H9 (cell line): ENCODE results near the gene ZNF784. TPM values are rescaled to one million over a fixed set of nuclear protein-coding genes. Genes with fewer than 3 reads are reported as not detected.

Source experiments
- DNase-seq: peaks from one replicate; pipeline ENCODE4 v3.0.0-alpha.2; 2017
- H2AFZ ChIP-seq: one replicate; pipeline ENCODE4 v1.6.1; 2013; ENCODE audit warnings: mild to moderate bottlenecking, low read length, control low read depth, moderate library complexity
- H2AK5ac ChIP-seq: 2 replicates; pipeline ENCODE4 v1.6.1; 2013; ENCODE audit warnings: low read length, control low read depth, mixed read lengths; ENCODE audit not compliant: insufficient read length
- H2BK120ac ChIP-seq: one replicate; pipeline ENCODE4 v1.6.1; 2013; ENCODE audit warnings: low read depth, mild to moderate bottlenecking, low read length, control low read depth, inconsistent platforms; ENCODE audit not compliant: poor library complexity, severe bottlenecking
- H2BK12ac ChIP-seq: 2 replicates; pipeline ENCODE4 v1.6.1; 2013; ENCODE audit warnings: low read length, control low read depth, mixed read lengths, low read depth; ENCODE audit not compliant: insufficient read length
- H2BK15ac ChIP-seq: 2 replicates; pipeline ENCODE4 v1.6.1; 2013; ENCODE audit warnings: low read depth, low read length, control low read depth
- H2BK20ac ChIP-seq: one replicate; pipeline ENCODE4 v1.6.1; 2013; ENCODE audit warnings: low read depth, mild to moderate bottlenecking, low read length, control low read depth, inconsistent platforms; ENCODE audit not compliant: poor library complexity, severe bottlenecking
- H2BK5ac ChIP-seq: 2 replicates; pipeline ENCODE4 v1.6.1; 2013; ENCODE audit warnings: low read length, control low read depth, mixed read lengths; ENCODE audit not compliant: insufficient read length
- H3K14ac ChIP-seq: 2 replicates; pipeline ENCODE4 v1.6.1; 2013; ENCODE audit warnings: low read length, control low read depth; ENCODE audit not compliant: insufficient read depth
- H3K18ac ChIP-seq: 2 replicates; pipeline ENCODE4 v1.6.1; 2013; ENCODE audit warnings: low read depth, mild to moderate bottlenecking, mixed read lengths, low read length, control low read depth; ENCODE audit not compliant: insufficient read length
- H3K23ac ChIP-seq: 2 replicates; pipeline ENCODE4 v1.6.1; 2013; ENCODE audit warnings: low read length, control low read depth, mixed read lengths, low read depth; ENCODE audit not compliant: insufficient read length
- H3K23me2 ChIP-seq: 2 replicates; pipeline ENCODE4 v1.6.1; 2013; ENCODE audit warnings: low read depth, mild to moderate bottlenecking, mixed read lengths, low read length, control low read depth; ENCODE audit not compliant: insufficient read length, poor library complexity, severe bottlenecking
- H3K27ac ChIP-seq: 2 replicates; pipeline ENCODE4 v1.5.1; 2013; ENCODE audit warnings: low read length, control low read depth, mixed read lengths, low read depth; ENCODE audit not compliant: insufficient read length
- H3K27me3 ChIP-seq: 2 replicates; pipeline ENCODE4 v1.6.1; 2013; ENCODE audit warnings: low read length, control low read depth, inconsistent platforms; ENCODE audit not compliant: insufficient read depth
- H3K4ac ChIP-seq: 2 replicates; pipeline ENCODE4 v1.6.1; 2013; ENCODE audit warnings: low read depth, mild to moderate bottlenecking, control low read depth, inconsistent platforms, low read length, moderate library complexity
- H3K4me1 ChIP-seq: 2 replicates; pipeline ENCODE4 v1.6.1; 2013; ENCODE audit warnings: low read length, control low read depth, inconsistent platforms; ENCODE audit not compliant: insufficient read depth
- H3K4me2 ChIP-seq: 2 replicates; pipeline ENCODE4 v1.6.1; 2013; ENCODE audit warnings: low read length, control low read depth, mixed read lengths; ENCODE audit not compliant: insufficient read length, insufficient read depth
- H3K56ac ChIP-seq: 2 replicates; pipeline ENCODE4 v1.6.1; 2013; ENCODE audit warnings: low read depth, mild to moderate bottlenecking, mixed read lengths, low read length, control low read depth; ENCODE audit not compliant: insufficient read length
- H3K79me1 ChIP-seq: 2 replicates; pipeline ENCODE4 v1.6.1; 2013; ENCODE audit warnings: low read depth, mild to moderate bottlenecking, moderate library complexity, low read length, control low read depth, inconsistent platforms; ENCODE audit not compliant: insufficient read depth, poor library complexity, severe bottlenecking
- H3K79me2 ChIP-seq: 2 replicates; pipeline ENCODE4 v1.6.1; 2013; ENCODE audit warnings: low read length, control low read depth, inconsistent platforms; ENCODE audit not compliant: insufficient read depth
- H3K9ac ChIP-seq: 2 replicates; pipeline ENCODE4 v1.6.1; 2013; ENCODE audit warnings: low read length, control low read depth, mixed read lengths; ENCODE audit not compliant: insufficient read length; ENCODE audit errors: extremely low read depth
- H3K9me3 ChIP-seq: one replicate; pipeline ENCODE4 v1.6.1; 2013; ENCODE audit warnings: low read depth, low read length, inconsistent platforms; ENCODE audit not compliant: control insufficient read depth
- H3T11ph ChIP-seq: one replicate; pipeline ENCODE4 v1.6.1; 2013; ENCODE audit warnings: mild to moderate bottlenecking, low read length, control low read depth, inconsistent platforms
- H4K20me1 ChIP-seq: one replicate; pipeline ENCODE4 v1.6.1; 2013; ENCODE audit not compliant: control insufficient read depth, insufficient read length, insufficient read depth
- H4K5ac ChIP-seq: 2 replicates; pipeline ENCODE4 v1.6.1; 2013; ENCODE audit warnings: low read depth, mild to moderate bottlenecking, mixed read lengths, low read length, control low read depth; ENCODE audit not compliant: insufficient read length
- H4K8ac ChIP-seq: replicated peaks from 2 replicates; pipeline ENCODE4 v1.6.1; 2013; ENCODE audit warnings: low read length, control low read depth, mixed read lengths, low read depth; ENCODE audit not compliant: insufficient read length
- H4K91ac ChIP-seq: 2 replicates; pipeline ENCODE4 v1.6.1; 2013; ENCODE audit warnings: low read depth, mild to moderate bottlenecking, moderate library complexity, mixed read lengths, low read length, control low read depth; ENCODE audit not compliant: insufficient read length
- H3K27ac Mint-ChIP-seq, 3 experiments: 2 replicates in 2 of 3; 3 replicates in 1 of 3; pipeline ENCODE4 v1.8.0; 2020 to 2021; ENCODE audit warnings: mixed read lengths in 3 of 3, mild to moderate bottlenecking in 1 of 3, moderate library complexity in 1 of 3
- H3K27me3 Mint-ChIP-seq: 2 replicates; pipeline ENCODE4 v1.8.0; 2021; ENCODE audit warnings: low read depth, mild to moderate bottlenecking, moderate library complexity, mixed read lengths
- H3K36me3 Mint-ChIP-seq, 3 experiments: 2 replicates in 2 of 3; 3 replicates in 1 of 3; pipeline ENCODE4 v1.8.0; 2020 to 2021; ENCODE audit warnings: low read depth in 3 of 3, mixed read lengths in 3 of 3; ENCODE audit not compliant: insufficient read depth in 1 of 3
- H3K4me1 Mint-ChIP-seq, 2 experiments: 2 replicates each; pipeline ENCODE4 v1.8.0; 2020; ENCODE audit warnings: mixed read lengths in 2 of 2
- H3K4me3 Mint-ChIP-seq, 2 experiments: 2 replicates in 1 of 2; 3 replicates in 1 of 2; pipeline ENCODE4 v1.8.0; 2020 to 2021; ENCODE audit warnings: mild to moderate bottlenecking in 2 of 2, mixed read lengths in 2 of 2, moderate library complexity in 1 of 2
- H3K9me3 Mint-ChIP-seq, 2 experiments: 2 replicates in 1 of 2; 3 replicates in 1 of 2; pipeline ENCODE4 v1.8.0; 2020; ENCODE audit warnings: mild to moderate bottlenecking in 2 of 2, mixed read lengths in 2 of 2, moderate library complexity in 1 of 2
- WGBS: extraction: QIAGEN DNeasy Blood & Tissue Kit; methylation state at CpG from one replicate; pipeline ENCODE4 v1.1.7; 2013; ENCODE audit warnings: missing lambda C conversion rate, low lambda C conversion rate, mixed read lengths; ENCODE audit not compliant: insufficient read length; ENCODE audit errors: extremely low coverage; 5-methylcytosine and 5-hydroxymethylcytosine counted together
- total RNA-seq: library from RNA; stranded (reverse); gene quantifications from 2 replicates; pipeline ENCODE4 v1.2.1, GENCODE V29; 2021
- TF ChIP-seq, protein P1 (sequence below): fragments of 200-600 bp; sonication (generic); conservative IDR thresholded peaks from 3 replicates; pipeline ENCODE4 v1.8.0; 2021; ENCODE audit warnings: antibody characterized with exemption, mild to moderate bottlenecking

The ZNF784 gene
- total RNA-seq, 1 experiment from 2014 or later, result 10.7 TPM

- H3K36me3 Mint-ChIP-seq, result peaks cover 6 to 15% (median 10%) of the 10 kb centered on the region in 3 experiments
- no peak overlapping the region for H3K4ac ChIP-seq
- H3K9me3 Mint-ChIP-seq, result no peaks in the 10 kb centered on the region
- no peak overlapping the region for H3T11ph ChIP-seq
- H2AFZ ChIP-seq, result no peak overlapping the region
- H2BK5ac ChIP-seq, result no peak overlapping the region
- H3K4me2 ChIP-seq, result peak overlapping the region; percentile 76
- no peak overlapping the region for H3K14ac ChIP-seq
- H3K79me1 ChIP-seq, result peaks cover 3% of the 10 kb centered on the region
- TF ChIP-seq, protein P1, sequence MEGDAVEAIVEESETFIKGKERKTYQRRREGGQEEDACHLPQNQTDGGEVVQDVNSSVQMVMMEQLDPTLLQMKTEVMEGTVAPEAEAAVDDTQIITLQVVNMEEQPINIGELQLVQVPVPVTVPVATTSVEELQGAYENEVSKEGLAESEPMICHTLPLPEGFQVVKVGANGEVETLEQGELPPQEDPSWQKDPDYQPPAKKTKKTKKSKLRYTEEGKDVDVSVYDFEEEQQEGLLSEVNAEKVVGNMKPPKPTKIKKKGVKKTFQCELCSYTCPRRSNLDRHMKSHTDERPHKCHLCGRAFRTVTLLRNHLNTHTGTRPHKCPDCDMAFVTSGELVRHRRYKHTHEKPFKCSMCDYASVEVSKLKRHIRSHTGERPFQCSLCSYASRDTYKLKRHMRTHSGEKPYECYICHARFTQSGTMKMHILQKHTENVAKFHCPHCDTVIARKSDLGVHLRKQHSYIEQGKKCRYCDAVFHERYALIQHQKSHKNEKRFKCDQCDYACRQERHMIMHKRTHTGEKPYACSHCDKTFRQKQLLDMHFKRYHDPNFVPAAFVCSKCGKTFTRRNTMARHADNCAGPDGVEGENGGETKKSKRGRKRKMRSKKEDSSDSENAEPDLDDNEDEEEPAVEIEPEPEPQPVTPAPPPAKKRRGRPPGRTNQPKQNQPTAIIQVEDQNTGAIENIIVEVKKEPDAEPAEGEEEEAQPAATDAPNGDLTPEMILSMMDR, result no peak
- no peak overlapping the region for H2BK20ac ChIP-seq
- no peak for DNase-seq
- WGBS, result no CpG with 5 or more reads among the region's 6 CpGs
- H3K4me1 Mint-ChIP-seq, result peaks cover 19 to 21% of the 10 kb centered on the region in 2 experiments
- H4K20me1 ChIP-seq, result no peaks in the 10 kb centered on the region
- H3K27me3 ChIP-seq, result no peaks in the 10 kb centered on the region
- H3K27me3 Mint-ChIP-seq, result peaks cover 9% of the 10 kb centered on the region
- H3K56ac ChIP-seq, result no peak overlapping the region
- no peak overlapping the region for H4K8ac ChIP-seq
- H2BK12ac ChIP-seq, result no peak overlapping the region
- H3K23me2 ChIP-seq, result peaks cover 3% of the 10 kb centered on the region
- no peak overlapping the region for H3K27ac ChIP-seq
- H3K23ac ChIP-seq, result no peak overlapping the region
- no peak overlapping the region for H4K91ac ChIP-seq
- H3K9me3 ChIP-seq, result no peaks in the 10 kb centered on the region
- no peak overlapping the region for H3K27ac Mint-ChIP-seq
- no peak overlapping the region for H2BK120ac ChIP-seq
- H2BK15ac ChIP-seq, result no peak overlapping the region
- peak overlapping the region in 1 of 2 experiments; percentile 89; a peak in 1 of 5 replicates for H3K4me3 Mint-ChIP-seq
- H3K18ac ChIP-seq, result no peak overlapping the region
- no peak overlapping the region for H2AK5ac ChIP-seq
- H4K5ac ChIP-seq, result no peak overlapping the region
- H3K79me2 ChIP-seq, result peaks cover 1% of the 10 kb centered on the region; the same call in 1 of the 2 replicates
- no peaks in the 10 kb centered on the region for H3K4me1 ChIP-seq
- no peak overlapping the region for H3K9ac ChIP-seq
These were observed 42.5 kb downstream of the ZNF784 start for GRCh38 chr19:55581823-55582223.
